Activated CD8-positive, alpha-beta memory T cell treated with anti-CD3 and anti-CD28 coated beads, Interleukin-2, amount 10 ng/mL, durations not matched to agents 7 days and 5 days (primary cell): Measurements from ENCODE around the gene CHCHD10. TPM values are rescaled to one million over a fixed set of nuclear protein-coding genes. Genes with fewer than 3 reads are reported as not detected.
A peak's percentile ranks its signal among the peaks of the same experiment; 100 is the strongest.

Experiments
- ATAC-seq: fragments of 150-1000 bp; cut with Tn5 transposase; one replicate; pipeline ENCODE4 v1.10.0; 2021; ENCODE audit warnings: moderate library complexity
- CTCF ChIA-PET: fragments of 350-600 bp; sonication (Branson Sonifier 250); formaldehyde crosslinking; loops from one replicate; lab custom pipeline; 2021; ENCODE audit warnings: antibody characterized with exemption; lab: Charles Lee
- DNase-seq: peaks from one replicate; pipeline ENCODE4 v3.0.0-alpha.2; 2020
- H3K27ac Mint-ChIP-seq: one replicate; pipeline ENCODE4 v1.8.0; 2021; ENCODE audit warnings: mild to moderate bottlenecking, mixed read lengths
- H3K27me3 Mint-ChIP-seq: one replicate; pipeline ENCODE4 v1.8.0; 2021; ENCODE audit warnings: mixed read lengths
- H3K36me3 Mint-ChIP-seq: one replicate; pipeline ENCODE4 v1.8.0; 2021; ENCODE audit warnings: mild to moderate bottlenecking, mixed read lengths
- H3K4me1 Mint-ChIP-seq: one replicate; pipeline ENCODE4 v1.8.0; 2021; ENCODE audit warnings: mixed read lengths
- H3K4me3 Mint-ChIP-seq: one replicate; pipeline ENCODE4 v1.8.0; 2021; ENCODE audit warnings: mild to moderate bottlenecking, moderate library complexity, mixed read lengths
- H3K9me3 Mint-ChIP-seq: one replicate; pipeline ENCODE4 v1.8.0; 2022; ENCODE audit warnings: low read depth, mixed read lengths
- total RNA-seq, 2 experiments: library from RNA; stranded (reverse); gene quantifications; one replicate each; pipeline ENCODE4 v1.2.3, GENCODE V29; 2021

CHCHD10 gene
- total RNA-seq, 2 experiments from 2014 or later = 155 to 159 TPM

GRCh38 chr22:23760056-23760455, 7.7 kb downstream of the CHCHD10 start:
- no peak for DNase-seq
- H3K27me3 Mint-ChIP-seq = no peaks in the 10 kb centered on the region

GRCh38 chr22:23759566-23759965, 8.2 kb downstream of the CHCHD10 start:
- Mint-ChIP-seq H3K36me3 (no peaks in the 10 kb centered on the region), H3K4me3 (no peak overlapping the region), H3K27ac (no peak overlapping the region), H3K9me3 (no peaks in the 10 kb centered on the region), H3K4me1 (peaks cover 25% of the 10 kb centered on the region), H3K27me3 (no peaks in the 10 kb centered on the region)
- CTCF ChIA-PET = interaction anchor here (0.9 to 1.4 kb wide), 3 partner anchors 9 to 90 kb away, joined by 3 to 5 read pairs (median 4); partner anchors contain the start of gene ZNF70
- ATAC-seq = no peak
- no peak for DNase-seq

More at GRCh38 chr22:23760056-23760455, 7.7 kb downstream of the CHCHD10 start:
- no peak overlapping the region for H3K27ac Mint-ChIP-seq
- no peaks in the 10 kb centered on the region for H3K36me3 Mint-ChIP-seq
- peaks cover 30% of the 10 kb centered on the region for H3K4me1 Mint-ChIP-seq
- no peak overlapping the region for H3K4me3 Mint-ChIP-seq
- CTCF ChIA-PET = interaction anchor here (1.0 to 1.4 kb wide), 3 partner anchors 9 to 132 kb away, joined by 4 to 6 read pairs (median 5); partner anchors contain the start of gene ZNF70
- H3K9me3 Mint-ChIP-seq = no peaks in the 10 kb centered on the region
- no peak for ATAC-seq

- Mint-ChIP-seq H3K36me3 (no peaks in the 10 kb centered on the region), H3K27ac (no peak overlapping the region), H3K27me3 (no peaks in the 10 kb centered on the region), H3K9me3 (no peaks in the 10 kb centered on the region), H3K4me1 (peaks cover 6% of the 10 kb centered on the region), H3K4me3 (no peak overlapping the region)
- CTCF ChIA-PET = no interaction called here
- ATAC-seq (no peak), DNase-seq (no peak)
Observed at GRCh38 chr22:23756891-23757290, 10.9 kb downstream of the CHCHD10 start.

GRCh38 chr22:23755711-23756110, 12.1 kb downstream of the CHCHD10 start:
- DNase-seq (no peak), ATAC-seq (no peak)
- no peaks in the 10 kb centered on the region for H3K9me3 Mint-ChIP-seq
- CTCF ChIA-PET = interaction anchor here (0.6 to 1.3 kb wide), 4 partner anchors 9 to 65 kb away, joined by 3 to 11 read pairs (median 4); no protein-coding TSS in a partner anchor
- H3K4me3 Mint-ChIP-seq = no peak overlapping the region
- H3K27me3 Mint-ChIP-seq = no peaks in the 10 kb centered on the region
- H3K36me3 Mint-ChIP-seq = no peaks in the 10 kb centered on the region
- peaks cover 9% of the 10 kb centered on the region for H3K4me1 Mint-ChIP-seq
- no peak overlapping the region for H3K27ac Mint-ChIP-seq

GRCh38 chr22:23754980-23755636, 12.7 kb downstream of the CHCHD10 start:
- H3K27me3 Mint-ChIP-seq = no peaks in the 10 kb centered on the region
- peaks cover 14% of the 10 kb centered on the region for H3K4me1 Mint-ChIP-seq
- no peak overlapping the region for H3K4me3 Mint-ChIP-seq
- no peaks in the 10 kb centered on the region for H3K9me3 Mint-ChIP-seq
- DNase-seq = no peak
- no peak for ATAC-seq
- CTCF ChIA-PET = interaction anchor here (0.6 to 1.4 kb wide), 6 partner anchors 10 to 66 kb away, joined by 3 to 11 read pairs (median 3); no protein-coding TSS in a partner anchor
- no peaks in the 10 kb centered on the region for H3K36me3 Mint-ChIP-seq
- no peak overlapping the region for H3K27ac Mint-ChIP-seq

GRCh38 chr22:23754220-23754919, 13.4 kb downstream of the CHCHD10 start, which contains the start of gene VPREB3:
Gene VPREB3 (minus strand): TSS chr22:23754425. CDS start chr22:23754363, 62 bp downstream.
- Mint-ChIP-seq H3K36me3 (no peaks in the 10 kb centered on the region), H3K4me1 (peaks cover 21% of the 10 kb centered on the region), H3K9me3 (no peaks in the 10 kb centered on the region), H3K27ac (no peak within 1 kb of the TSS), H3K4me3 (no peak within 1 kb of the TSS), H3K27me3 (no peaks in the 10 kb centered on the region)
- CTCF ChIA-PET = interaction anchor here (0.9 to 1.4 kb wide), 4 partner anchors 9 to 49 kb away, joined by 3 to 4 read pairs (median 3); partner anchors contain the start of gene C22orf15
- ATAC-seq (no peak), DNase-seq (no peak)

- DNase-seq (no peak), ATAC-seq (no peak)
- H3K4me1 Mint-ChIP-seq = peaks cover 21% of the 10 kb centered on the region
- CTCF ChIA-PET = interaction anchor here (1.1 to 1.4 kb wide), 2 partner anchors 10 to 18 kb away, joined by 3 read pairs; partner anchors contain the start of gene C22orf15
- no peak overlapping the region for H3K27ac Mint-ChIP-seq
- no peaks in the 10 kb centered on the region for H3K9me3 Mint-ChIP-seq
- H3K36me3 Mint-ChIP-seq = no peaks in the 10 kb centered on the region
- H3K4me3 Mint-ChIP-seq = no peak overlapping the region
- no peaks in the 10 kb centered on the region for H3K27me3 Mint-ChIP-seq
Observed at GRCh38 chr22:23753385-23753784, 14.4 kb downstream of the CHCHD10 start.

GRCh38 chr22:23752750-23753149, 15.0 kb downstream of the CHCHD10 start:
- no peak overlapping the region for H3K27ac Mint-ChIP-seq
- H3K4me1 Mint-ChIP-seq = peaks cover 21% of the 10 kb centered on the region
- ATAC-seq (no peak), DNase-seq (no peak)
- H3K9me3 Mint-ChIP-seq = no peaks in the 10 kb centered on the region
- no peaks in the 10 kb centered on the region for H3K27me3 Mint-ChIP-seq
- peak overlapping the region; percentile 78 for H3K4me3 Mint-ChIP-seq
- no peaks in the 10 kb centered on the region for H3K36me3 Mint-ChIP-seq
- CTCF ChIA-PET = interaction anchor here (1.0 kb wide), 1 partner anchor 11 kb away, joined by 3 read pairs; the partner anchor contains the start of gene C22orf15

- Mint-ChIP-seq H3K36me3 (no peaks in the 10 kb centered on the region), H3K27ac (peak overlapping the region; percentile 74), H3K4me1 (peaks cover 21% of the 10 kb centered on the region), H3K4me3 (peak overlapping the region; percentile 78), H3K9me3 (no peaks in the 10 kb centered on the region), H3K27me3 (no peaks in the 10 kb centered on the region)
- CTCF ChIA-PET = interaction anchor here (1.0 kb wide), 1 partner anchor 11 kb away, joined by 3 read pairs; the partner anchor contains the start of gene C22orf15
- no peak for ATAC-seq
- DNase-seq = no peak
Observed at GRCh38 chr22:23752090-23752691, 15.6 kb downstream of the CHCHD10 start.

GRCh38 chr22:23751441-23751996, 16.3 kb downstream of the CHCHD10 start:
- ATAC-seq (no peak), DNase-seq (no peak)
- Mint-ChIP-seq H3K27me3 (no peaks in the 10 kb centered on the region), H3K36me3 (peaks cover 2% of the 10 kb centered on the region), H3K4me3 (peak overlapping the region; percentile 78), H3K27ac (peak overlapping the region; percentile 84), H3K9me3 (no peaks in the 10 kb centered on the region), H3K4me1 (peaks cover 18% of the 10 kb centered on the region)
- CTCF ChIA-PET = interaction anchor here (1.0 to 1.1 kb wide), 2 partner anchors 12 to 38 kb away, joined by 3 read pairs; partner anchors contain the start of gene C22orf15

- ATAC-seq = peak; percentile 99
- peak; percentile 89 for DNase-seq
- H3K27me3 Mint-ChIP-seq = no peaks in the 10 kb centered on the region
- H3K36me3 Mint-ChIP-seq = peaks cover 3% of the 10 kb centered on the region
- H3K4me3 Mint-ChIP-seq = peak within 1 kb of the TSS; percentile 78
- no peaks in the 10 kb centered on the region for H3K9me3 Mint-ChIP-seq
- H3K4me1 Mint-ChIP-seq = peaks cover 19% of the 10 kb centered on the region
- CTCF ChIA-PET = interaction anchor here (0.8 to 2.0 kb wide), 4 partner anchors 9 to 37 kb away, joined by 3 to 7 read pairs (median 6); no protein-coding TSS in a partner anchor
- peak within 1 kb of the TSS; percentile 84 for H3K27ac Mint-ChIP-seq
Observed at GRCh38 chr22:23750714-23751440, 16.9 kb downstream of the CHCHD10 start, which contains the start of gene ZNF70. Gene ZNF70 (minus strand): TSS chr22:23751112. CDS start chr22:23745140, 5,972 bp downstream.

- peak overlapping the region; percentile 77 for H3K4me3 Mint-ChIP-seq
- DNase-seq = no peak
- ATAC-seq = no peak
- peaks cover 21% of the 10 kb centered on the region for H3K4me1 Mint-ChIP-seq
- H3K27me3 Mint-ChIP-seq = no peaks in the 10 kb centered on the region
- H3K9me3 Mint-ChIP-seq = no peaks in the 10 kb centered on the region
- H3K36me3 Mint-ChIP-seq = peaks cover 4% of the 10 kb centered on the region
- CTCF ChIA-PET = interaction anchor here (0.8 to 2.0 kb wide), 4 partner anchors 10 to 36 kb away, joined by 3 to 7 read pairs (median 6); no protein-coding TSS in a partner anchor
- peak overlapping the region; percentile 73 for H3K27ac Mint-ChIP-seq
Observed at GRCh38 chr22:23750367-23750713, 17.4 kb downstream of the CHCHD10 start.
